Keratinocyte (primary cell): ENCODE data around the gene PUM1. TPM values are rescaled to one million over a fixed set of nuclear protein-coding genes. Genes with fewer than 3 reads are reported as not detected.
A peak's percentile ranks its signal among the peaks of the same experiment; 100 is the strongest.
"Not testable (repeated sequence)": the region's sequence is repeated elsewhere in the genome, so short reads cannot be mapped to it uniquely, and the experiment has no call there.

Experiments
- DNase-seq: peaks from one replicate; pipeline ENCODE4 v3.0.0-alpha.2; 2011; ENCODE audit warnings: low read depth, missing footprints, low spot score
- FAIRE-seq: peaks from 2 replicates; lab custom pipeline; 2011; peaks lifted over from hg19 to GRCh38; lab: Jason Lieb, UNC
- H2AFZ ChIP-seq: 2 replicates; pipeline ENCODE4 v1.6.0; 2012; ENCODE audit warnings: low read length, control low read depth, inconsistent platforms; ENCODE audit not compliant: control insufficient read depth
- H3K27ac ChIP-seq: 2 replicates; pipeline ENCODE4 v1.5.1; 2011; ENCODE audit warnings: low read length; ENCODE audit not compliant: control insufficient read depth, insufficient read depth
- H3K27me3 ChIP-seq: 3 replicates; pipeline ENCODE4 v1.6.0; 2011; ENCODE audit warnings: low read length; ENCODE audit not compliant: control insufficient read depth, insufficient read depth; ENCODE audit errors: extremely low read depth
- H3K36me3 ChIP-seq, 2 experiments: 2 replicates in 1 of 2; 3 replicates in 1 of 2; pipeline ENCODE4 v1.5.1; 2011; ENCODE audit warnings: low read length in 2 of 2, mild to moderate bottlenecking in 1 of 2; ENCODE audit not compliant: control insufficient read depth in 2 of 2, insufficient read depth in 2 of 2; ENCODE audit errors: extremely low read depth in 1 of 2
- H3K4me1 ChIP-seq: 3 replicates; pipeline ENCODE4 v1.5.1; 2011; ENCODE audit warnings: low read length; ENCODE audit not compliant: control insufficient read depth, insufficient read depth; ENCODE audit errors: extremely low read depth
- H3K4me2 ChIP-seq: 3 replicates; pipeline ENCODE4 v1.6.0; 2011; ENCODE audit warnings: low read depth, low read length; ENCODE audit not compliant: control insufficient read depth, insufficient read depth; ENCODE audit errors: extremely low read depth
- H3K4me3 ChIP-seq, 3 experiments: fragments of 200-600 bp in 1 of 3; sonication (generic) in 1 of 3; 2 replicates in 2 of 3; 3 replicates in 1 of 3; pipeline ENCODE4 v1.5.1; 2011 to 2016; ENCODE audit warnings: low read length in 3 of 3, mild to moderate bottlenecking in 3 of 3, control low read depth in 2 of 3, inconsistent platforms in 1 of 3, low read depth in 1 of 3, mixed read lengths in 1 of 3, mixed run types in 1 of 3, moderate library complexity in 1 of 3; ENCODE audit not compliant: control insufficient read depth in 2 of 3, insufficient read depth in 2 of 3; ENCODE audit errors: extremely low read depth in 1 of 3
- H3K79me2 ChIP-seq: 2 replicates; pipeline ENCODE4 v1.6.0; 2012; ENCODE audit warnings: low read length; ENCODE audit not compliant: control insufficient read depth, insufficient read depth
- H3K9ac ChIP-seq: 3 replicates; pipeline ENCODE4 v1.6.0; 2011; ENCODE audit warnings: low read length; ENCODE audit not compliant: control insufficient read depth, insufficient read depth; ENCODE audit errors: extremely low read depth
- H3K9me1 ChIP-seq: 3 replicates; pipeline ENCODE4 v1.6.0; 2011; ENCODE audit warnings: low read length; ENCODE audit not compliant: control insufficient read depth, insufficient read depth; ENCODE audit errors: extremely low read depth
- H3K9me3 ChIP-seq: 2 replicates; pipeline ENCODE4 v1.5.1; 2012; ENCODE audit warnings: low read depth, low read length; ENCODE audit not compliant: control insufficient read depth
- H4K20me1 ChIP-seq: 3 replicates; pipeline ENCODE4 v1.6.0; 2011; ENCODE audit warnings: low read length; ENCODE audit not compliant: control insufficient read depth, insufficient read depth; ENCODE audit errors: extremely low read depth
- EZH2 ChIP-seq: IDR thresholded peaks from one replicate; pipeline ENCODE4 v1.6.1; 2012; ENCODE audit warnings: inconsistent platforms, mild to moderate bottlenecking, low read length, moderate library complexity
- dilution Hi-C: fragments of 300-500 bp; cut with MboI; formaldehyde crosslinking; loops from one replicate; pipeline ENCODE4 v1.7.0; 2020; ENCODE audit warnings: low sequenced_read_pairs; ENCODE audit not compliant: extremely low pct_ligation_motif_present
- polyA plus RNA-seq, 5 experiments: library from polyadenylated mRNA; depleted of rRNA in 3 of 5; stranded (reverse) in 3 of 5; stranded (forward) in 1 of 5; unstranded in 1 of 5; fragments of >200 nt; gene quantifications; 1 replicate in 1 of 5; 2 replicates in 3 of 5; 3 replicates in 1 of 5; pipeline versions ENCODE4 v1.2.1 to v1.2.3, GENCODE V29; 2011 to 2012; ENCODE audit warnings: missing spikeins in 2 of 5, low read depth in 1 of 5, low replicate concordance in 1 of 5
- TF ChIP-seq, protein P1 (sequence below), 3 experiments: IDR thresholded peaks in 1 of 3; conservative IDR thresholded peaks in 1 of 3; optimal IDR thresholded peaks in 1 of 3; 2 replicates in 2 of 3; 3 replicates in 1 of 3; pipeline versions ENCODE3 to v1.5.1; 2011; ENCODE audit warnings: low read length in 3 of 3, mild to moderate bottlenecking in 3 of 3, moderate library complexity in 2 of 3, control low read depth in 1 of 3, inconsistent platforms in 1 of 3; ENCODE audit not compliant: insufficient read depth in 2 of 3; ENCODE audit errors: extremely low read depth in 1 of 3

The PUM1 gene
- polyA plus RNA-seq, 1 donor (not counting 4 experiments of a cell fraction or from before 2014, with no cell fraction given) = 68.6 TPM

DNA sequence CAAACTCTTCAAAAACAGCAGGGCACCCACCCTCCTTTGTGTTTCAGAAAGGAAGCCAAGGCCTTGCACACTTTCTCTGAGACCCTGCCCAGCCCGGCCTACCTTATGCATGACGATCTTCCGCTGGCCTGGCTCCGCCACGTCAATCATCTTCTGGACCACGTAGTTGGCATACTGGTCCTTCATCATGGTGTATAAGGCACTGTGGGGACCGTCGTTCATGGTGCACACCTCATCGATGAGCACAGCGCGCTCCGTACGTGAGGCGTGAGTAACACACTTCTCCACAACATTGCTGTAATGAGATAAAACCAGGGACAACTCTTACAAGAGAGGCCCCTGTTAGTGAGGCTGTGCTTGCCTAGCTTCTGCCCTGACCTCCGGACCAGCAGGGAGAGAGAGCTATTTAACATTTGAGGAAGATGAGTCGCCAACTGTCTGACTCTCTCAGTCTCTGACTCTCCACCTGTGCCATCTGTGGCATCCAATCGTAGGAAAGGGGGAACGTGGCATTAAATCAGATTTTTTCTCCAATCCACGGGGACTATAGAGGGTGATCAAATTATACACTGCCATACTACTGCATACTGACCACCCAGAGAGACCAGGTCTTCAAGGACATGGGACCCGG lies 128.9 kb downstream of the PUM1 start:
- Histone ChIP-seq H3K27me3 (no peaks in the 10 kb centered on the region), H3K9ac (no peak overlapping the region), H3K4me3 (no peak overlapping the region), H3K27ac (no peak overlapping the region), H3K79me2 (peaks cover 6% of the 10 kb centered on the region), H3K4me1 (peaks cover 35% of the 10 kb centered on the region), H3K9me3 (no peaks in the 10 kb centered on the region), H3K9me1 (peaks cover 6% of the 10 kb centered on the region), H2AFZ (no peak overlapping the region), H4K20me1 (no peaks in the 10 kb centered on the region), H3K36me3 (peaks cover 22 to 42% of the 10 kb centered on the region in 2 experiments), H3K4me2 (no peak overlapping the region)
- TF ChIP-seq EZH2 = no peak
- TF ChIP-seq, protein P1, sequence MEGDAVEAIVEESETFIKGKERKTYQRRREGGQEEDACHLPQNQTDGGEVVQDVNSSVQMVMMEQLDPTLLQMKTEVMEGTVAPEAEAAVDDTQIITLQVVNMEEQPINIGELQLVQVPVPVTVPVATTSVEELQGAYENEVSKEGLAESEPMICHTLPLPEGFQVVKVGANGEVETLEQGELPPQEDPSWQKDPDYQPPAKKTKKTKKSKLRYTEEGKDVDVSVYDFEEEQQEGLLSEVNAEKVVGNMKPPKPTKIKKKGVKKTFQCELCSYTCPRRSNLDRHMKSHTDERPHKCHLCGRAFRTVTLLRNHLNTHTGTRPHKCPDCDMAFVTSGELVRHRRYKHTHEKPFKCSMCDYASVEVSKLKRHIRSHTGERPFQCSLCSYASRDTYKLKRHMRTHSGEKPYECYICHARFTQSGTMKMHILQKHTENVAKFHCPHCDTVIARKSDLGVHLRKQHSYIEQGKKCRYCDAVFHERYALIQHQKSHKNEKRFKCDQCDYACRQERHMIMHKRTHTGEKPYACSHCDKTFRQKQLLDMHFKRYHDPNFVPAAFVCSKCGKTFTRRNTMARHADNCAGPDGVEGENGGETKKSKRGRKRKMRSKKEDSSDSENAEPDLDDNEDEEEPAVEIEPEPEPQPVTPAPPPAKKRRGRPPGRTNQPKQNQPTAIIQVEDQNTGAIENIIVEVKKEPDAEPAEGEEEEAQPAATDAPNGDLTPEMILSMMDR (optimal IDR thresholded peaks at IDR 0.05 in 1 of 3, IDR thresholded peaks at IDR 0.05 in 1 of 3, conservative IDR thresholded peaks at IDR 0.05 in 1 of 3; ENCODE audit: extremely low read depth in 1 of 3, insufficient read depth in 2 of 3, low read length in 3 of 3) = no peak
- FAIRE-seq (no peak), DNase-seq (no peak)
- dilution Hi-C loops = no loop called here

GRCh38 chr1:30935758-30936157 lies 129.8 kb downstream of the PUM1 start:
- H2AFZ ChIP-seq, H3K27ac ChIP-seq, H3K4me3 ChIP-seq, H3K79me2 ChIP-seq, H3K27me3 ChIP-seq, H3K9ac ChIP-seq, H3K9me1 ChIP-seq, dilution Hi-C loops, DNase-seq, H4K20me1 ChIP-seq, H3K4me2 ChIP-seq, H3K9me3 ChIP-seq: not testable (repeated sequence)
- Histone ChIP-seq H3K36me3 (peaks cover 19 to 40% of the 10 kb centered on the region in 2 experiments), H3K4me1 (peaks cover 35% of the 10 kb centered on the region)
- peak; percentile 63 for FAIRE-seq

GRCh38 chr1:30934613-30935012 lies 130.9 kb downstream of the PUM1 start:
- FAIRE-seq (peak; percentile 77), DNase-seq (no peak)
- peak overlapping the region; percentile 40 for H3K4me2 ChIP-seq
- H3K4me1 ChIP-seq = peaks cover 35% of the 10 kb centered on the region
- no peak overlapping the region for H3K4me3 ChIP-seq
- H3K9me1 ChIP-seq = peaks cover 6% of the 10 kb centered on the region
- no peaks in the 10 kb centered on the region for H3K27me3 ChIP-seq
- peak overlapping the region; percentile 53 for H3K27ac ChIP-seq
- dilution Hi-C loops = no loop called here
- TF ChIP-seq EZH2 = no peak
- no peaks in the 10 kb centered on the region for H4K20me1 ChIP-seq
- H3K9ac ChIP-seq = peak overlapping the region; percentile 8
- H3K79me2 ChIP-seq = peaks cover 6% of the 10 kb centered on the region
- no peak overlapping the region for H2AFZ ChIP-seq
- peaks cover 19 to 37% of the 10 kb centered on the region in 2 experiments for H3K36me3 ChIP-seq
- no peaks in the 10 kb centered on the region for H3K9me3 ChIP-seq
